Thyroid gland (tissue), 4 donors: Measurements from ENCODE around the gene DAZAP2. TPM values are rescaled to one million over a fixed set of nuclear protein-coding genes. Genes with fewer than 3 reads are reported as not detected.

Source experiments
- DNase-seq, 2 donors: peaks; one replicate each; pipeline ENCODE4 v3.0.0-alpha.2; 2019
- H3K27ac ChIP-seq, 3 donors: fragments of 200-600 bp; sonication (generic); 1 replicate in 2 of 3; 2 replicates in 1 of 3; pipeline ENCODE4 v1.5.1; 2016 to 2019; ENCODE audit warnings: mild to moderate bottlenecking in 1 of 3, moderate library complexity in 1 of 3
- H3K27me3 ChIP-seq: fragments of 200-600 bp; sonication (generic); one replicate; pipeline ENCODE4 v1.5.1; 2019
- H3K36me3 ChIP-seq, 2 donors: fragments of 200-600 bp; sonication (generic); one replicate each; pipeline ENCODE4 v1.5.1; 2016 to 2019
- H3K4me1 ChIP-seq, 2 donors: fragments of 200-600 bp; sonication (generic); one replicate each; pipeline ENCODE4 v1.5.1; 2017 to 2019
- H3K4me3 ChIP-seq, 3 donors: fragments of 200-600 bp; sonication (generic); replicated peaks in 1 of 3; 1 replicate in 2 of 3; 2 replicates in 1 of 3; pipeline ENCODE4 v1.5.1; 2016; ENCODE audit warnings: mild to moderate bottlenecking in 1 of 3
- H3K9me3 ChIP-seq: fragments of 200-600 bp; sonication (generic); one replicate; pipeline ENCODE4 v1.5.1; 2017
- POLR2A ChIP-seq, 2 donors: fragments of 450-650 bp; IDR thresholded peaks; one replicate each; pipeline ENCODE4 v1.6.1; 2017; ENCODE audit warnings: antibody characterized with exemption in 2 of 2, mild to moderate bottlenecking in 2 of 2, moderate library complexity in 1 of 2
- WGBS, 2 donors: methylation state at CpG; one replicate each; pipeline ENCODE4 v1.1.5; 2017; 5-methylcytosine and 5-hydroxymethylcytosine counted together
- intact Hi-C: fragments of 100-400 bp; cut with DNase I; formaldehyde crosslinking; loops from one replicate; pipeline ENCODE4 v1.15.1; 2023
- total RNA-seq, 4 donors: library from RNA; depleted of rRNA; stranded (reverse); fragments of >200 nt; gene quantifications; one replicate each; pipeline ENCODE4 v1.2.3, GENCODE V29; 2016
- TF ChIP-seq, protein P1 (sequence below), 6 experiments: fragments of 200-600 bp in 3 of 6; fragments of 450-650 bp in 3 of 6; sonication (generic) in 3 of 6; IDR thresholded peaks; one replicate each; pipeline ENCODE4 v1.5.1; 2016 to 2019; ENCODE audit warnings: antibody characterized with exemption in 6 of 6, mild to moderate bottlenecking in 2 of 6, inconsistent platforms in 1 of 6, moderate library complexity in 1 of 6

Gene DAZAP2
- total RNA-seq, 4 donors from 2014 or later = 238 to 452 (median 323) TPM

DNA sequence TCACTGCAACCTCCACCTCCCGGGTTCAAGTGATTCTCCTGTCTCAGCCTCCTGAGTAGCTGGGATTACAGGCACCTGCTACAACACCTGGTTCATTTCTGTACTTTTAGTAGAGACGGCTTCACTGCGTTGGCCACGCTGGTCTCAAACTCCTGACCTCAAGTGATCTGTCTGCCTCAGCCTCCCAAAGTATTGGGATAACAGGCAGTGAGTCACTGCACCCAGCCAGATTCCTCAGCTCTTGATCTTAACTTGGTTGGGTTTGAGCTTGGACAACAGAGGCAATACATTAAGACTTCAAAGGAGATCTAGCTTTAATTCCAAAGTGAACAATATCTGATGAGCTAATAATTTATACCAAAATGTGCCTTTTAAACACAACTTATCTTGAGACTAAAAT, 5.6 kb downstream of the DAZAP2 start:
- Histone ChIP-seq H3K36me3 (peaks cover 25 to 42% of the 10 kb centered on the region in 2 donors), H3K9me3 (no peaks in the 10 kb centered on the region), H3K4me1 (peaks cover 25 to 29% of the 10 kb centered on the region in 2 donors), H3K27ac (no peak overlapping the region), H3K4me3 (no peak overlapping the region), H3K27me3 (no peaks in the 10 kb centered on the region)
- DNase-seq = no peak
- intact Hi-C loops = loop anchor here (10.0 kb wide), 1 partner anchor 199 kb away; the partner anchor contains the start of gene LETMD1
- 93 to 100% methylated on average over 4 of the region's 4 CpGs for WGBS, 2 donors
- no peak for TF ChIP-seq POLR2A (IDR thresholded peaks at IDR 0.05)
- TF ChIP-seq, protein P1, sequence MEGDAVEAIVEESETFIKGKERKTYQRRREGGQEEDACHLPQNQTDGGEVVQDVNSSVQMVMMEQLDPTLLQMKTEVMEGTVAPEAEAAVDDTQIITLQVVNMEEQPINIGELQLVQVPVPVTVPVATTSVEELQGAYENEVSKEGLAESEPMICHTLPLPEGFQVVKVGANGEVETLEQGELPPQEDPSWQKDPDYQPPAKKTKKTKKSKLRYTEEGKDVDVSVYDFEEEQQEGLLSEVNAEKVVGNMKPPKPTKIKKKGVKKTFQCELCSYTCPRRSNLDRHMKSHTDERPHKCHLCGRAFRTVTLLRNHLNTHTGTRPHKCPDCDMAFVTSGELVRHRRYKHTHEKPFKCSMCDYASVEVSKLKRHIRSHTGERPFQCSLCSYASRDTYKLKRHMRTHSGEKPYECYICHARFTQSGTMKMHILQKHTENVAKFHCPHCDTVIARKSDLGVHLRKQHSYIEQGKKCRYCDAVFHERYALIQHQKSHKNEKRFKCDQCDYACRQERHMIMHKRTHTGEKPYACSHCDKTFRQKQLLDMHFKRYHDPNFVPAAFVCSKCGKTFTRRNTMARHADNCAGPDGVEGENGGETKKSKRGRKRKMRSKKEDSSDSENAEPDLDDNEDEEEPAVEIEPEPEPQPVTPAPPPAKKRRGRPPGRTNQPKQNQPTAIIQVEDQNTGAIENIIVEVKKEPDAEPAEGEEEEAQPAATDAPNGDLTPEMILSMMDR (IDR thresholded peaks at IDR 0.05) = no peak

DNA sequence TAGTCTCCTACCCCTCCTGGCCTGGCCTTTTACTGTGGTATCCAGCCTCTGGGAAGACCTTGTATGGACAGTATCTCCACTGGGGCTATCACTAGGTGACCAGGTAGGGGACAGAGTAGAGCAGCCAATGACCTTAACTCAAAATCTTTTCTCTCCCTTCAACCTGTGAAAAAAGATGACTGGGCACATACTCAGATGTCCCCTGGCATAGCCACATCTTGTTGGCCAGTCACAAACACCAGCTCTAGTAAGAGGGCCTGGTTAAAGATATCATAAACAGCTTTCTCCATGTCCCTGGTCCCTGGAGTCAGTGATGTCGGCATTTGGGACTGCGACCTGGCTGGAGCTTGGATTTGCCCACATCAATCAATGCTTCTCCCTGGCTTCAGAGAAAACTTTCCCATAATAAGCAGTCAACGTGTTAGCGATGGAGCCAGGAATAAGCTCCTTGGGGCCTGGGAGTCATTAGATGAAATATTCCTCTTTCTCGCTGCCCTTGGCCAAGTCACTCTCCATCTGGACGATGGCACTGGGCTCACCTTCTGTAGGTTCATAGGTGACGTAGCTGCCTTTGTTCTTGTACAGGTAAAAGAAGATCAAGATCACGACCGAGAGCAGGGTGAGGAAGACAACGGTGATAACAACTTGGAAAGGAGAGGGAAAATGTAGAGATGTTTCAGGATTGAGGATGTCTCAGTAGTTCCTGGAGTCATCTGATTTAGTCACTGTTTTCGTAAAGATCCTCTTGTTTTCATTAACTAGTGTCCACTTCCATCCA, 7.0 kb downstream of the DAZAP2 start:
- no peak for DNase-seq
- Histone ChIP-seq H3K9me3 (no peaks in the 10 kb centered on the region), H3K27me3 (no peaks in the 10 kb centered on the region), H3K27ac (no peak overlapping the region), H3K4me3 (no peak overlapping the region), H3K36me3 (peaks cover 20 to 37% of the 10 kb centered on the region in 2 donors), H3K4me1 (peaks cover 16 to 19% of the 10 kb centered on the region in 2 donors)
- intact Hi-C loops = loop anchor here (10.0 kb wide), 1 partner anchor 201 kb away; the partner anchor contains the start of gene LETMD1
- TF ChIP-seq, protein P1 (IDR thresholded peaks at IDR 0.05) = no peak
- TF ChIP-seq POLR2A (IDR thresholded peaks at IDR 0.05) = no peak
- WGBS, 2 donors = 92 to 93% methylated on average over 11 of the region's 11 CpGs

DNA sequence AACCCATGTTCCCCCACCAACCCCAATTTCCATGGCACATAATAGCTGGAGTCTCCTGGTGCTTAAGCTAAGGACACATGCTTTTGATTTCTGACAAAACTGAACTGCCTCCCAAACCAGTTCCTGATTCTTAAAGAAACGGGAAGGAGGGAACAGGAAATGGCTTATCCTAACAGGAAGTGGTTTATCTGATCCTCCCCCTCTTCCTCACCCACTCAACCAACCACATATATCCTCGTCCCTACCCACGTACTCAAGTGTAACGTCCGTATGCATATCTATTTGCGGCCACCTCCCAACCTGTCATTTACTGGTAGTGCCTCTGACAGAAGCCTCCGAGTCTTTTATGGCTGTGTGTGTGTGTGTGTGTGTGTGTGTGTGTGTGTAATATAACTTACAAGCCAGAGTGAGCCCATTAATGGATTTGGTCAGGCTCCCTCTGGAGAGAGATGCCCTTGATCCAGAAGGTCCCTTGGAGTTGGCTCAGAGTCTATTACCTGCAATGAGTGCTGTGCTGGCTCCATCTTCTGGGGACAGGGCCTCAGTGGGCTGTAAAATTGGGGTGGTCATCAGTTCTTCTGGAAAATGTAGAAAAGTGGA, 7.7 kb downstream of the DAZAP2 start:
- no peak overlapping the region for H3K4me3 ChIP-seq
- WGBS, 2 donors = 57 to 64% methylated on average over 7 of the region's 7 CpGs
- TF ChIP-seq, protein P1 (IDR thresholded peaks at IDR 0.05) = peak in 1 of 6 experiments; percentile 18
- no peak for TF ChIP-seq POLR2A (IDR thresholded peaks at IDR 0.05)
- intact Hi-C loops = loop anchor here (10.0 kb wide), 1 partner anchor 202 kb away; the partner anchor contains the start of gene LETMD1
- DNase-seq = no peak
- peaks cover 11 to 13% of the 10 kb centered on the region in 2 donors for H3K4me1 ChIP-seq
- H3K36me3 ChIP-seq = peaks cover 13 to 30% of the 10 kb centered on the region in 2 donors
- no peaks in the 10 kb centered on the region for H3K9me3 ChIP-seq
- H3K27ac ChIP-seq = peak overlapping the region in 1 of 3 donors; percentile 12
- no peaks in the 10 kb centered on the region for H3K27me3 ChIP-seq

- H3K9me3 ChIP-seq = no peaks in the 10 kb centered on the region
- no peak overlapping the region for H3K4me3 ChIP-seq
- no peak for DNase-seq
- no peaks in the 10 kb centered on the region for H3K27me3 ChIP-seq
- H3K27ac ChIP-seq = peak overlapping the region in 1 of 3 donors; percentile 27
- TF ChIP-seq POLR2A (IDR thresholded peaks at IDR 0.05) = no peak
- TF ChIP-seq, protein P1 (IDR thresholded peaks at IDR 0.05) = no peak
- peaks cover 0 to 17% of the 10 kb centered on the region in 2 donors for H3K36me3 ChIP-seq
- peaks cover 11 to 13% of the 10 kb centered on the region in 2 donors for H3K4me1 ChIP-seq
- intact Hi-C loops = loop anchor here (10.0 kb wide), 1 partner anchor 203 kb away; the partner anchor contains the start of gene LETMD1
- 52 to 63% methylated on average over 12 to 14 of the region's 14 CpGs for WGBS, 2 donors
Measured at GRCh38 chr12:51247523-51248206, 9.0 kb downstream of the DAZAP2 start.
